Ovary (tissue), 3 donors: ENCODE results near the gene VSIG10L2.

Source experiments
- POLR2A ChIP-seq: fragments of 450-650 bp; IDR thresholded peaks from one replicate; pipeline ENCODE4 v1.6.1; 2017; ENCODE audit warnings: antibody characterized with exemption, mild to moderate bottlenecking, moderate library complexity
- TF ChIP-seq, protein P1 (sequence below), 3 donors: fragments of 450-650 bp in 2 of 3; fragments of 200-600 bp in 1 of 3; IDR thresholded peaks; one replicate each; pipeline versions ENCODE4 v1.5.1 to v1.8.0; 2016 to 2022; ENCODE audit warnings: antibody characterized with exemption in 3 of 3, mild to moderate bottlenecking in 1 of 3
- donor health status: DM: no; HTN: no; CAD: no.

DNA sequence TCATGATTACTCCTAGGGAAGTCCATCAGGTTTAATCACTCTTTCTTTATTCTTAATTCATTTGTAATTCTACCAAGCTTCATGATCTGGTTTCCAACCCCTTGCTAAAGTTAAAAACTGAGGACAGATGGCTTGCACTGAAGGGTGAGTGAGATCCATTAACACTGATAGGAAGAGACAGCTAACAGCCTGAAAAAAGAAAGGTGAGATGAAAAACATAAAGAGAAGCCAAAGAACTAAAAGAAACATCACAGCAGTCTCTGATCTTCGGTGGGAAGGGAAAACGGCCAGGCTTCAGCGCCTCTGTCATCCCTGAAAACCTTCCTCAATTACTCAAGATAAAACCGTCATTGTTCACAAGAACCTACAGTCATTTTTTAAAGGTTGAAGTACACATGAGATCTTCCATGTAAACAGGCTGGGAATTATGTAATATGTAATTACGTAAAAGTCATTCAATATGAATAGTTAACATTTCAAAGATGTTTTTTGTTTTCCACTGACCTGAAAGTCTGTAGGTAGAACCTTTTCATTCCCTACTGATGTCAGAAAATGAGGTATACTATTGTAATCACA lies 41.3 kb downstream of the VSIG10L2 start:
- TF ChIP-seq, protein P1, sequence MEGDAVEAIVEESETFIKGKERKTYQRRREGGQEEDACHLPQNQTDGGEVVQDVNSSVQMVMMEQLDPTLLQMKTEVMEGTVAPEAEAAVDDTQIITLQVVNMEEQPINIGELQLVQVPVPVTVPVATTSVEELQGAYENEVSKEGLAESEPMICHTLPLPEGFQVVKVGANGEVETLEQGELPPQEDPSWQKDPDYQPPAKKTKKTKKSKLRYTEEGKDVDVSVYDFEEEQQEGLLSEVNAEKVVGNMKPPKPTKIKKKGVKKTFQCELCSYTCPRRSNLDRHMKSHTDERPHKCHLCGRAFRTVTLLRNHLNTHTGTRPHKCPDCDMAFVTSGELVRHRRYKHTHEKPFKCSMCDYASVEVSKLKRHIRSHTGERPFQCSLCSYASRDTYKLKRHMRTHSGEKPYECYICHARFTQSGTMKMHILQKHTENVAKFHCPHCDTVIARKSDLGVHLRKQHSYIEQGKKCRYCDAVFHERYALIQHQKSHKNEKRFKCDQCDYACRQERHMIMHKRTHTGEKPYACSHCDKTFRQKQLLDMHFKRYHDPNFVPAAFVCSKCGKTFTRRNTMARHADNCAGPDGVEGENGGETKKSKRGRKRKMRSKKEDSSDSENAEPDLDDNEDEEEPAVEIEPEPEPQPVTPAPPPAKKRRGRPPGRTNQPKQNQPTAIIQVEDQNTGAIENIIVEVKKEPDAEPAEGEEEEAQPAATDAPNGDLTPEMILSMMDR (IDR thresholded peaks at IDR 0.05) = no peak
- TF ChIP-seq POLR2A = no peak
